Smooth muscle cell (in vitro differentiated cells): ENCODE measurements around the gene DEXI. TPM values are rescaled to one million over a fixed set of nuclear protein-coding genes. Genes with fewer than 3 reads are reported as not detected.

Experiments
- DNase-seq: peaks from one replicate; lab custom pipeline; 2025; ENCODE audit not compliant: unreplicated experiment; lab: John Stamatoyannopoulos, UW
- H2AFZ ChIP-seq: fragments of 200-600 bp; sonication (generic); 2 replicates; pipeline ENCODE4 v1.6.0; 2016; ENCODE audit warnings: antibody characterized with exemption, low read depth, mild to moderate bottlenecking
- H3F3A ChIP-seq: fragments of 200-600 bp; sonication (generic); 2 replicates; pipeline ENCODE4 v1.6.0; 2017; ENCODE audit warnings: antibody characterized with exemption, low read depth
- H3K27ac ChIP-seq: fragments of 200-600 bp; sonication (generic); 2 replicates; pipeline ENCODE4 v1.5.1; 2016; ENCODE audit warnings: low read depth, mild to moderate bottlenecking
- H3K27me3 ChIP-seq: fragments of 200-600 bp; sonication (generic); 2 replicates; pipeline ENCODE4 v1.6.1; 2016; ENCODE audit warnings: low read depth, mild to moderate bottlenecking
- H3K36me3 ChIP-seq: fragments of 200-600 bp; sonication (generic); 2 replicates; pipeline ENCODE4 v1.5.1; 2016; ENCODE audit warnings: low read depth
- H3K4me1 ChIP-seq: fragments of 200-600 bp; sonication (generic); 2 replicates; pipeline ENCODE4 v1.5.1; 2016; ENCODE audit warnings: low read depth
- H3K4me2 ChIP-seq: fragments of 200-600 bp; sonication (generic); 2 replicates; pipeline ENCODE4 v1.6.0; 2016; ENCODE audit warnings: mild to moderate bottlenecking
- H3K4me3 ChIP-seq: fragments of 200-600 bp; sonication (generic); 2 replicates; pipeline ENCODE4 v1.5.1; 2016; ENCODE audit warnings: mild to moderate bottlenecking
- H3K79me2 ChIP-seq: fragments of 200-600 bp; sonication (generic); 2 replicates; pipeline ENCODE4 v1.6.0; 2016; ENCODE audit warnings: low read depth, mild to moderate bottlenecking
- H3K9ac ChIP-seq: fragments of 200-600 bp; sonication (generic); 2 replicates; pipeline ENCODE4 v1.6.0; 2016; ENCODE audit warnings: low read depth
- H3K9me3 ChIP-seq: fragments of 200-600 bp; sonication (generic); replicated peaks from 2 replicates; pipeline ENCODE4 v1.5.1; 2016; ENCODE audit warnings: low read depth
- H4K20me1 ChIP-seq: fragments of 200-600 bp; sonication (generic); 2 replicates; pipeline ENCODE4 v1.6.0; 2016; ENCODE audit warnings: low read depth
- WGBS: methylation state at CpG from one replicate; pipeline ENCODE4 v1.1.7; 2016; ENCODE audit warnings: low lambda C conversion rate; 5-methylcytosine and 5-hydroxymethylcytosine counted together
- polyA plus RNA-seq: library from polyadenylated mRNA; unstranded; fragments of >200 nt; fragmentation: Nextera tagmentation; extraction: Ambion mirVana; gene quantifications from 2 replicates; pipeline ENCODE4 v1.2.1, GENCODE V29; 2016
- total RNA-seq: library from RNA; depleted of rRNA; stranded (reverse); fragments of >200 nt; gene quantifications from 2 replicates; pipeline ENCODE4 v1.2.3, GENCODE V29; 2014
- TF ChIP-seq, protein P1 (sequence below): fragments of 200-600 bp; sonication (generic); IDR thresholded peaks from 2 replicates; pipeline ENCODE4 v1.5.1; 2017; ENCODE audit warnings: borderline replicate concordance, mild to moderate bottlenecking, antibody characterized with exemption; ENCODE audit not compliant: insufficient read depth, poor library complexity, severe bottlenecking

DEXI gene
- total and polyA plus RNA-seq, 2 experiments from 2014 or later, result 58.5 to 71.8 TPM

DNA sequence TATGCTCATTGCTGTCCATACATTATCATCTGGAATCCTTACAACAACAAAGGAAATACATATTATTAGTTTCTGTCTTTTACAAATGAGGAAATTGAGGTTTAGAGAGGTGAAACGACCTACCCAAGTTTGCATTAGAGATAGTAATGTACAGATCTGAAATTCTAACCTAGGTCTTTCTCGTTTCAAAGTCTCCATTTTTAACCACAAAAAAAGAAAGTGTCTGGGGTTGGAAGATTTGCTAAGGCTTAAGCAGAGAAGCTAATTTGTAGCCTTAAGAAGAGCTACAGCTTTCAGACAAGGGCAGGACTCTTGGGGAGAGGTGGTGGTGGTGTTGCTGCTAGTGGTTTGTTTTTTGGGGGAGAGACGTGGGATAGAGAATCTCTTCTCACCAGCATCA lies 46.1 kb downstream of the DEXI start:
- Histone ChIP-seq H4K20me1 (no peaks in the 10 kb centered on the region), H3K4me2 (no peak overlapping the region), H3K79me2 (no peaks in the 10 kb centered on the region), H3K4me1 (no peaks in the 10 kb centered on the region), H3F3A (no peaks in the 10 kb centered on the region), H3K36me3 (no peaks in the 10 kb centered on the region), H2AFZ (no peak overlapping the region), H3K9ac (no peak overlapping the region), H3K4me3 (no peak overlapping the region), H3K27me3 (no peaks in the 10 kb centered on the region), H3K27ac (no peak overlapping the region), H3K9me3 (no peaks in the 10 kb centered on the region)
- TF ChIP-seq, protein P1, sequence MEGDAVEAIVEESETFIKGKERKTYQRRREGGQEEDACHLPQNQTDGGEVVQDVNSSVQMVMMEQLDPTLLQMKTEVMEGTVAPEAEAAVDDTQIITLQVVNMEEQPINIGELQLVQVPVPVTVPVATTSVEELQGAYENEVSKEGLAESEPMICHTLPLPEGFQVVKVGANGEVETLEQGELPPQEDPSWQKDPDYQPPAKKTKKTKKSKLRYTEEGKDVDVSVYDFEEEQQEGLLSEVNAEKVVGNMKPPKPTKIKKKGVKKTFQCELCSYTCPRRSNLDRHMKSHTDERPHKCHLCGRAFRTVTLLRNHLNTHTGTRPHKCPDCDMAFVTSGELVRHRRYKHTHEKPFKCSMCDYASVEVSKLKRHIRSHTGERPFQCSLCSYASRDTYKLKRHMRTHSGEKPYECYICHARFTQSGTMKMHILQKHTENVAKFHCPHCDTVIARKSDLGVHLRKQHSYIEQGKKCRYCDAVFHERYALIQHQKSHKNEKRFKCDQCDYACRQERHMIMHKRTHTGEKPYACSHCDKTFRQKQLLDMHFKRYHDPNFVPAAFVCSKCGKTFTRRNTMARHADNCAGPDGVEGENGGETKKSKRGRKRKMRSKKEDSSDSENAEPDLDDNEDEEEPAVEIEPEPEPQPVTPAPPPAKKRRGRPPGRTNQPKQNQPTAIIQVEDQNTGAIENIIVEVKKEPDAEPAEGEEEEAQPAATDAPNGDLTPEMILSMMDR, result no peak
- DNase-seq, result no peak
- 82% methylated on average over 3 of the region's 3 CpGs for WGBS

DNA sequence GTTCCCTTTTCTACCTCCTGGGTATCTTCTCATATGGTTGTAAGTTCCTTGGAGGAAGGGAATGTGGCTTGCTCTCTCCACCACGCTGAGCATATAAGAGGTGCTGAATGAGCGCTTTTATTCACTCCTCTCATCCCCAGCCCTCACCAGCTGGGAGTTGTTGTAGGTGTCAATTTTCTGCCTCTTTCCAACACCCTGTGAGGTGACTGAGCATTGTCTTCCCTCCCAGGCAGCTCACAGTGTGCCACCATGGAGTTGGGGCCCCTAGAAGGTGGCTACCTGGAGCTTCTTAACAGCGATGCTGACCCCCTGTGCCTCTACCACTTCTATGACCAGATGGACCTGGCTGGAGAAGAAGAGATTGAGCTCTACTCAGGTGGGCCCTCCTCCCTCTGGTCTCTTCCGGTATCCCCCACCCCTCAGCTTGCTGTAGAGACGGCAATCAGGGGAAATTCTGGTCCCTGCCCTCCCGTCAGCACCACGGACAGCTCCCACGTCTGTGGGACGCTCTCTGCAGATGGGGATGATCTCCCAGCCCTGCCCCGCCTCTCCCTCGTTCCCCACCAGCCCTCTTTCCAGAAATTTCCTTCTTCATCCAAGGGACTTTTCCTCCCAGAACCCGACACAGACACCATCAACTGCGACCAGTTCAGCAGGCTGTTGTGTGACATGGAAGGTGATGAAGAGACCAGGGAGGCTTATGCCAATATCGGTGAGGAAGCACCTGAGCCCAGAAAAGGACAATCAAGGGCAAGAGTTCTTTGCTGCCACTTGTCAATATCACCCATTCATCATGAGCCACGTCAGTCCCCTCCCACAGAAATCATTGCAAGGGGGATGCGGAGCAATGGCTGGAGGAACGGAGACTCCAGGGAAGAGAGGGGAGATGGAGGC lies 47.0 kb downstream of the DEXI start:
- no peaks in the 10 kb centered on the region for H3K4me1 ChIP-seq
- H3K27me3 ChIP-seq, result peaks cover 5% of the 10 kb centered on the region
- no peaks in the 10 kb centered on the region for H3K9me3 ChIP-seq
- H3K9ac ChIP-seq, result no peak overlapping the region
- no peak overlapping the region for H2AFZ ChIP-seq
- H3K79me2 ChIP-seq, result no peaks in the 10 kb centered on the region
- H3K36me3 ChIP-seq, result no peaks in the 10 kb centered on the region
- H3F3A ChIP-seq, result no peaks in the 10 kb centered on the region
- no peak overlapping the region for H3K27ac ChIP-seq
- no peak overlapping the region for H3K4me3 ChIP-seq
- no peaks in the 10 kb centered on the region for H4K20me1 ChIP-seq
- no peak overlapping the region for H3K4me2 ChIP-seq
- 34% methylated on average over 17 of the region's 17 CpGs for WGBS
- peak; percentile 26 for DNase-seq
- TF ChIP-seq, protein P1, result no peak

- no peak for DNase-seq
- no peak overlapping the region for H2AFZ ChIP-seq
- no peak overlapping the region for H3K9ac ChIP-seq
- H4K20me1 ChIP-seq, result no peaks in the 10 kb centered on the region
- no peak overlapping the region for H3K4me3 ChIP-seq
- TF ChIP-seq, protein P1, result no peak
- WGBS, result 78% methylated on average over 5 of the region's 5 CpGs
- no peaks in the 10 kb centered on the region for H3K36me3 ChIP-seq
- H3K4me2 ChIP-seq, result no peak overlapping the region
- no peaks in the 10 kb centered on the region for H3K4me1 ChIP-seq
- H3K79me2 ChIP-seq, result no peaks in the 10 kb centered on the region
- H3K9me3 ChIP-seq, result no peaks in the 10 kb centered on the region
- no peak overlapping the region for H3K27ac ChIP-seq
- H3F3A ChIP-seq, result no peaks in the 10 kb centered on the region
- H3K27me3 ChIP-seq, result peaks cover 14% of the 10 kb centered on the region
Observed at GRCh38 chr16:10892782-10893318, 49.4 kb downstream of the DEXI start.
